OCI-LY1 (cell line): ENCODE results near the gene ZMIZ1.

Experiments used
- H2AFZ ChIP-seq: fragments of 200-600 bp; sonication (generic), shearing (Covaris generic); 2 replicates; pipeline ENCODE4 v1.6.0; 2014; ENCODE audit warnings: antibody characterized with exemption, mild to moderate bottlenecking, low read length
- H3F3A ChIP-seq: fragments of 200-600 bp; sonication (generic), shearing (Covaris generic); 2 replicates; pipeline ENCODE4 v1.6.0; 2014; ENCODE audit warnings: mild to moderate bottlenecking, antibody characterized with exemption, low read length, moderate library complexity; ENCODE audit not compliant: insufficient read depth
- H3K27ac ChIP-seq: fragments of 200-600 bp; sonication (generic); 2 replicates; pipeline ENCODE4 v1.5.1; 2014; ENCODE audit warnings: low read length, mixed run types, mild to moderate bottlenecking, low read depth; ENCODE audit not compliant: poor library complexity, severe bottlenecking
- H3K27me3 ChIP-seq: fragments of 200-600 bp; sonication (generic); 2 replicates; pipeline ENCODE4 v1.6.0; 2014; ENCODE audit warnings: antibody characterized with exemption, mild to moderate bottlenecking, low read length, moderate library complexity; ENCODE audit not compliant: insufficient read depth
- H3K36me3 ChIP-seq: fragments of 200-600 bp; sonication (generic); 2 replicates; pipeline ENCODE4 v1.6.1; 2014; ENCODE audit warnings: mild to moderate bottlenecking, antibody characterized with exemption, low read length, moderate library complexity, mixed read lengths; ENCODE audit not compliant: insufficient read depth
- H3K4me1 ChIP-seq: fragments of 200-600 bp; sonication (generic); 2 replicates; pipeline ENCODE4 v1.5.1; 2014; ENCODE audit warnings: mild to moderate bottlenecking, low read length, moderate library complexity; ENCODE audit not compliant: insufficient read depth, severe bottlenecking
- H3K4me2 ChIP-seq: fragments of 200-600 bp; sonication (generic), shearing (Covaris generic); 2 replicates; pipeline ENCODE4 v1.6.1; 2014; ENCODE audit warnings: low read length
- H3K4me3 ChIP-seq: fragments of 200-600 bp; sonication (generic); 2 replicates; pipeline ENCODE4 v1.5.1; 2014; ENCODE audit warnings: low read length, low read depth, mild to moderate bottlenecking, mixed read lengths; ENCODE audit not compliant: poor library complexity, severe bottlenecking
- H3K79me2 ChIP-seq: fragments of 200-600 bp; shearing (Covaris generic); 2 replicates; pipeline ENCODE4 v1.6.1; 2016; ENCODE audit warnings: mixed run types, low read length, mixed read lengths; ENCODE audit not compliant: insufficient read depth
- H3K9ac ChIP-seq: fragments of 200-600 bp; sonication (generic), shearing (Covaris generic); 2 replicates; pipeline ENCODE4 v1.6.1; 2014; ENCODE audit warnings: mild to moderate bottlenecking, low read length, mixed read lengths
- H3K9me2 ChIP-seq: fragments of 200-600 bp; sonication (generic), shearing (Covaris generic); 2 replicates; pipeline ENCODE4 v1.6.1; 2014; ENCODE audit warnings: low read depth, mild to moderate bottlenecking, low read length, mixed read lengths
- H3K9me3 ChIP-seq: fragments of 200-600 bp; shearing (Covaris generic); 2 replicates; pipeline ENCODE4 v1.6.1; 2014; ENCODE audit warnings: low read length, mixed read lengths
- H4K20me1 ChIP-seq: fragments of 200-600 bp; sonication (generic), shearing (Covaris generic); 2 replicates; pipeline ENCODE4 v1.6.0; 2016; ENCODE audit warnings: mild to moderate bottlenecking, low read length; ENCODE audit not compliant: insufficient read depth
- EZH2 ChIP-seq: fragments of 200-600 bp; sonication (generic), shearing (Covaris generic); IDR thresholded peaks from 2 replicates; pipeline ENCODE4 v1.8.0; 2017; ENCODE audit warnings: borderline replicate concordance, mixed run types, mild to moderate bottlenecking, antibody characterized with exemption, low read length, moderate library complexity, mixed read lengths
- TF ChIP-seq, protein P1 (sequence below): fragments of 200-600 bp; sonication (generic), shearing (Covaris generic); IDR thresholded peaks from 2 replicates; pipeline ENCODE4 v1.5.1; 2017; ENCODE audit warnings: mild to moderate bottlenecking, antibody characterized with exemption, low read length, moderate library complexity, mixed read lengths

ZMIZ1 gene

DNA sequence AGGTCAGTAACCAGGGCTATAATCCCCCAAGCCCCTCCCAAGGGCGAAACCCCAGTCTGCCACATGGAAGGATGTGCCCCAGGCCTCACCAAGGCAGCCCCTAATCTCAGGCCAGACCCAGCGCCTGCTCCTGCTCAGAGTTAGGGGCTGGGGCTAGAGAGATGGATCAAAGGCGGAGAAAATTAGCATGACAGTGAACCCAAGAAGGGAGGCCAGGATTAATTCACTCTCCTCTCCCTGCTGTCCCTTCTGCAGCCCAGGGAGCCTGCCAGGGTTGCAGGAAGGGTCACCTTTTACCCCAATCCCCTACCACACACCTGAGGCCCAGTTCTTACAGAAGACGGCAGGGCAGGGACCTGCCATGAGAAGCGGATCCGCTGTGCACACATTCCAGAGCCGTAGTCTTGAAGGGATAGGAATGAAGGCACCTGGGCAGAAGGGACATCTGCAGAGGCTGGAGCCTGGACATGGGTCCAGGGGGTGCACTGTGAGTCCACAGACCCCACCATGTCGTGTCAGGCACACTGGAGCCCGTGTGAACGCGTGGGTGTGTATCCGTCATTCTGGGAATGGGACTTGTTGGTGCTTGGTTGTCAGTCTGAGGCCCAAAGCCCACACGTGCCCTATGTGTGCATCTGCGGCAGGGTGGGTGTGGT is 11.9 kb upstream of the ZMIZ1 start:
- Histone ChIP-seq H3K9me3 (no peaks in the 10 kb centered on the region), H3F3A (no peaks in the 10 kb centered on the region), H3K4me2 (no peak overlapping the region), H3K9me2 (no peaks in the 10 kb centered on the region), H3K27me3 (0 out of 2 replicates have a peak, but pooled peaks cover 8% of the 10 kb centered on the region), H4K20me1 (no peaks in the 10 kb centered on the region), H3K36me3 (no peaks in the 10 kb centered on the region), H3K4me1 (no peaks in the 10 kb centered on the region), H3K79me2 (no peaks in the 10 kb centered on the region), H3K4me3 (no peak overlapping the region), H3K9ac (no peak overlapping the region), H2AFZ (no peak overlapping the region), H3K27ac (no peak overlapping the region)
- TF ChIP-seq EZH2 = no peak

DNA sequence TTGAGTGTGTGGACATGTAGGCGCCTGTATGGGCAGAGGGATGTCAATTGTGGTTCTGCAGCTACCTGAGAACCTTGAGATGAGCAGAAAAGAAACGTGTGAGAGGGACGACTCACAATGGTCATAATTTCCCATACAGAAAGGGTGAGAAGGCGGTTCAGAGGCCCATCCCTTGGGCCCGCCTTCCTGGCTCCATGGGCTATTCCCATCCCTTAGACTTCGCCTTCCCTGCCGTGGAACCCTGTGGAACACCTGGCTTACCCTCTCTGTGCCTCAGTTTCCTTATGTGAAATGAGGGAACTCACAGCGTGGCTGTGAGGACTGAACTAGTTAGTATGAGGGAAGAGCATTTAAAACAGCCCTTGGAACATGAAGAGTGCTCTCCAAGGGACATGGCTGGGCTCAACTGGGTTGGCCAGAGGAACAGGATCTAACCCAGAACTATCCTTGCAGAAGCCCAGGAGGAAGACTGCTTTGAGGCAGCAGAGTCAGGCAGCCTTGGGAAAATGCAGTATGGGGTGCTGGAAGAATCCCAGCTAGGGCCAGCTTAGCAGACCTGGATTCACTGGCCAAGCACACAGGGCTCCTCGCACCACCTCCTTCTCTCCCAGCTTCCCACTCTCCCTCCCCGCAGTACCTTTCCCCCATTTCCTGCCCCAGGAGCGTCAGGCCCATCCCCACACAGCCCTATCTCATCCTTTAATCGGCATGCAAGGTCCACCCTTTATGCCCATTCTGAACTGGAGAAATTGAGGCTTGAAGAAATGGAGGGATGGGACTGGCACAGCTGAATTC is 11.1 kb upstream of the ZMIZ1 start:
- Histone ChIP-seq H3K9me3 (no peaks in the 10 kb centered on the region), H3K79me2 (no peaks in the 10 kb centered on the region), H3F3A (no peaks in the 10 kb centered on the region), H3K9me2 (no peaks in the 10 kb centered on the region), H3K4me3 (no peak overlapping the region), H4K20me1 (no peaks in the 10 kb centered on the region), H2AFZ (no peak overlapping the region), H3K4me2 (no peak overlapping the region), H3K4me1 (no peaks in the 10 kb centered on the region), H3K27ac (no peak overlapping the region), H3K36me3 (no peaks in the 10 kb centered on the region), H3K9ac (no peak overlapping the region), H3K27me3 (0 out of 2 replicates have a peak, but pooled peaks cover 8% of the 10 kb centered on the region)
- TF ChIP-seq, protein P1, sequence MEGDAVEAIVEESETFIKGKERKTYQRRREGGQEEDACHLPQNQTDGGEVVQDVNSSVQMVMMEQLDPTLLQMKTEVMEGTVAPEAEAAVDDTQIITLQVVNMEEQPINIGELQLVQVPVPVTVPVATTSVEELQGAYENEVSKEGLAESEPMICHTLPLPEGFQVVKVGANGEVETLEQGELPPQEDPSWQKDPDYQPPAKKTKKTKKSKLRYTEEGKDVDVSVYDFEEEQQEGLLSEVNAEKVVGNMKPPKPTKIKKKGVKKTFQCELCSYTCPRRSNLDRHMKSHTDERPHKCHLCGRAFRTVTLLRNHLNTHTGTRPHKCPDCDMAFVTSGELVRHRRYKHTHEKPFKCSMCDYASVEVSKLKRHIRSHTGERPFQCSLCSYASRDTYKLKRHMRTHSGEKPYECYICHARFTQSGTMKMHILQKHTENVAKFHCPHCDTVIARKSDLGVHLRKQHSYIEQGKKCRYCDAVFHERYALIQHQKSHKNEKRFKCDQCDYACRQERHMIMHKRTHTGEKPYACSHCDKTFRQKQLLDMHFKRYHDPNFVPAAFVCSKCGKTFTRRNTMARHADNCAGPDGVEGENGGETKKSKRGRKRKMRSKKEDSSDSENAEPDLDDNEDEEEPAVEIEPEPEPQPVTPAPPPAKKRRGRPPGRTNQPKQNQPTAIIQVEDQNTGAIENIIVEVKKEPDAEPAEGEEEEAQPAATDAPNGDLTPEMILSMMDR = no peak
- TF ChIP-seq EZH2 = no peak

GRCh38 chr10:79058899-79059841 is 9.6 kb upstream of the ZMIZ1 start:
- no peak for TF ChIP-seq EZH2
- TF ChIP-seq, protein P1 = no peak
- Histone ChIP-seq H3K9ac (no peak overlapping the region), H3K27ac (no peak overlapping the region), H3K4me3 (no peak overlapping the region), H3K79me2 (no peaks in the 10 kb centered on the region), H3K4me2 (no peak overlapping the region), H4K20me1 (no peaks in the 10 kb centered on the region), H3K9me3 (no peaks in the 10 kb centered on the region), H3K36me3 (no peaks in the 10 kb centered on the region), H3K9me2 (no peaks in the 10 kb centered on the region), H3K27me3 (0 out of 2 replicates have a peak, but pooled peaks cover 8% of the 10 kb centered on the region), H3K4me1 (no peaks in the 10 kb centered on the region), H2AFZ (no peak overlapping the region), H3F3A (no peaks in the 10 kb centered on the region)
